NCI-H526 (cell line): ENCODE results near the gene C10orf53.

Source experiments
- DNase-seq, 2 experiments: peaks; one replicate each; lab custom pipeline; 2025; lab: John Stamatoyannopoulos, UW

C10orf53 gene

GRCh38 chr10:49737474-49738201, 58.2 kb downstream of the C10orf53 start:
- DNase-seq = no peak

GRCh38 chr10:49738616-49739360, 59.3 kb downstream of the C10orf53 start:
- DNase-seq = no peak

DNA sequence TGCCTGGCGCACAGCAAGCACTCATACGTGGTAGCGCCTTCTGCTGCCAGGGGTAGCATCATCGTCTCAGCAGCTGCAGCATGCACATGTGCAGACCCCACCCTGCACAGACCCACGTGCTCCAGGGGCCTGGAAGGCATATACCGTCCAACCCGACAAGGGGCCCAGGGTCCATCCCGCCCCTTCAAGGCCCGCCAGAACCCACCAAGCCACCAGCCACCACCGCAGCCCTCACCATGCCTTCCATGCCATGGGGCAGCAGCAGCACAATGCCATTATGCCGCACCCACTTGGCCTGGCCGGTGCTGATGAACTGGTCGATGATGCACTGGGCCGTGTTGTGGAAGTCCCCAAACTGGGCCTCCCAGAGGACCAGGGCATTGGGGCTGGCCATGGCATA, 60.0 kb downstream of the C10orf53 start:
- no peak for DNase-seq

- no peak for DNase-seq
Measured at GRCh38 chr10:49740346-49741107, 61.1 kb downstream of the C10orf53 start.

GRCh38 chr10:49741108-49741995, 61.9 kb downstream of the C10orf53 start:
- DNase-seq = no peak

- DNase-seq = no peak
Measured at GRCh38 chr10:49742683-49743463, 63.4 kb downstream of the C10orf53 start.

- no peak for DNase-seq
Measured at GRCh38 chr10:49743464-49744075, 64.1 kb downstream of the C10orf53 start.

- no peak for DNase-seq
Measured at GRCh38 chr10:49744091-49744685, 64.7 kb downstream of the C10orf53 start.

GRCh38 chr10:49744924-49745605, 65.6 kb downstream of the C10orf53 start:
- peak in 1 of 2 experiments; percentile 9 for DNase-seq

DNA sequence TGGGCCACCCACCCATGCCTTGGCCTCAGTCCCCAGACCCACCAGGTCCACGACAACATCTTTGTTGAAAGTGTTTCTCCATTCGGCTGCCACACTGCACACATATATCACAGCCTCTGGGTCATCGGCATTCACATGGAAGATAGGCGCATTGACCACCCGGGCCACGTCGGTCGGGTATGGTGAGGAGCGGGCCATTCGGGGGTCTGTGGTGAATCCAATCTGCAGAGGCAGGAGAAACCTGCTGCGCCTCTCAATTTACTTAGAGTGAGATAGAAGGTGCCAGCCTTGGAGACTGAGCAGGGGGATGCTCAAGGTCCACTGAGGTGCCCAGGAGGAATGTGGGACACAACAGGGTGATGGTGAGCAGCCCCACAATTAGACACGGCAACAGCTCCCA, 66.3 kb downstream of the C10orf53 start:
- DNase-seq = no peak

- DNase-seq = no peak
Measured at GRCh38 chr10:49746626-49747302, 67.3 kb downstream of the C10orf53 start.
